IMR-90 (cell line): ENCODE data around the gene ASXL1. TPM values are rescaled to one million over a fixed set of nuclear protein-coding genes. Genes with fewer than 3 reads are reported as not detected.

Source experiments
- ATAC-seq: fragments of 200-7000 bp; cut with Tn5 transposase; 2 replicates; pipeline ENCODE4 v1.9.1; 2020; ENCODE audit warnings: low read depth, mild to moderate bottlenecking, moderate library complexity
- BruUV-seq: library from RNA; stranded (reverse); fragments of 400-500 nt; replicated peaks from 2 replicates; lab custom pipeline; 2021; lab: Mats Ljungman, UMichigan
- CTCF ChIA-PET: fragments of 300-600 bp; formaldehyde crosslinking; extraction: SDS; loops from one replicate; lab custom pipeline; 2021; ENCODE audit warnings: antibody characterized with exemption; lab: Yijun Ruan, JAX
- POLR2A ChIA-PET: fragments of 300-600 bp; sonication (Branson Sonifier 250); formaldehyde crosslinking; loops from one replicate; lab custom pipeline; 2022; ENCODE audit warnings: antibody characterized with exemption; ENCODE audit not compliant: unreplicated experiment; lab: Charles Lee
- DNase-seq: peaks from one replicate; pipeline ENCODE4 v3.0.0; 2013
- H2AFZ ChIP-seq: replicated peaks from 2 replicates; pipeline ENCODE3; 2013; ENCODE audit warnings: low read length, mild to moderate bottlenecking; ENCODE audit not compliant: poor library complexity
- H2AK5ac ChIP-seq: 2 replicates; pipeline ENCODE4 v1.6.1; 2013; ENCODE audit warnings: low read depth, low read length, inconsistent platforms
- H2AK9ac ChIP-seq: replicated peaks from 2 replicates; pipeline ENCODE3; 2013; ENCODE audit warnings: mild to moderate bottlenecking, low read depth, low read length, moderate library complexity; ENCODE audit not compliant: poor library complexity
- H2BK120ac ChIP-seq: 2 replicates; pipeline ENCODE4 v1.6.1; 2013; ENCODE audit warnings: low read depth, low read length, inconsistent platforms
- H2BK15ac ChIP-seq: 3 replicates; pipeline ENCODE4 v1.6.1; 2013; ENCODE audit warnings: low read depth, low read length, inconsistent platforms
- H2BK20ac ChIP-seq: 2 replicates; pipeline ENCODE4 v1.6.1; 2013; ENCODE audit warnings: low read depth, mild to moderate bottlenecking, inconsistent platforms, low read length, moderate library complexity
- H2BK5ac ChIP-seq: 2 replicates; pipeline ENCODE4 v1.6.1; 2013; ENCODE audit warnings: mild to moderate bottlenecking, low read depth, low read length, inconsistent platforms; ENCODE audit not compliant: poor library complexity, severe bottlenecking
- H3K14ac ChIP-seq: replicated peaks from 2 replicates; pipeline ENCODE4 v1.6.1; 2013; ENCODE audit warnings: low read depth, low read length, inconsistent platforms
- H3K18ac ChIP-seq: 2 replicates; pipeline ENCODE4 v1.6.1; 2013; ENCODE audit warnings: low read depth, low read length, control low read depth
- H3K23ac ChIP-seq: 2 replicates; pipeline ENCODE4 v1.6.1; 2013; ENCODE audit warnings: low read depth, low read length, inconsistent platforms
- H3K27ac ChIP-seq: 2 replicates; pipeline ENCODE4 v1.5.1; 2013; ENCODE audit warnings: mild to moderate bottlenecking, control low read depth, low read length; ENCODE audit not compliant: insufficient read depth
- H3K27me3 ChIP-seq: 2 replicates; pipeline ENCODE4 v1.6.1; 2013; ENCODE audit warnings: low read length; ENCODE audit not compliant: control insufficient read depth, insufficient read depth
- H3K36me3 ChIP-seq: 2 replicates; pipeline ENCODE4 v1.6.1; 2013; ENCODE audit warnings: low read length, mixed read lengths; ENCODE audit not compliant: control insufficient read depth, insufficient read depth
- H3K4ac ChIP-seq: 2 replicates; pipeline ENCODE4 v1.6.1; 2013; ENCODE audit warnings: low read depth, low read length, inconsistent platforms
- H3K4me1 ChIP-seq: 2 replicates; pipeline ENCODE4 v1.6.1; 2013; ENCODE audit warnings: low read length, mixed read lengths; ENCODE audit not compliant: control insufficient read depth, insufficient read depth
- H3K4me2 ChIP-seq: 2 replicates; pipeline ENCODE4 v1.6.1; 2013; ENCODE audit warnings: low read depth, mild to moderate bottlenecking, control low read depth, low read length, moderate library complexity
- H3K4me3 ChIP-seq: 2 replicates; pipeline ENCODE4 v1.5.1; 2013; ENCODE audit warnings: low read depth, mild to moderate bottlenecking, control low read depth, low read length, moderate library complexity; ENCODE audit not compliant: insufficient read depth
- H3K56ac ChIP-seq: 2 replicates; pipeline ENCODE4 v1.6.1; 2013; ENCODE audit warnings: low read length, inconsistent platforms; ENCODE audit not compliant: insufficient read depth; ENCODE audit errors: extremely low read depth
- H3K79me1 ChIP-seq, 2 experiments: 2 replicates each; pipeline ENCODE4 v1.6.1; 2013; ENCODE audit warnings: low read length in 2 of 2, inconsistent platforms in 1 of 2, low read depth in 1 of 2
- H3K9ac ChIP-seq: 2 replicates; pipeline ENCODE4 v1.6.1; 2013; ENCODE audit warnings: low read depth, low read length, control low read depth
- H3K9me1 ChIP-seq: 2 replicates; pipeline ENCODE4 v1.6.1; 2013; ENCODE audit warnings: low read length, inconsistent platforms; ENCODE audit not compliant: insufficient read depth
- H3K9me3 ChIP-seq: 2 replicates; pipeline ENCODE4 v1.6.1; 2013; ENCODE audit warnings: low read length; ENCODE audit not compliant: control insufficient read depth, insufficient read depth
- H4K20me1 ChIP-seq: 2 replicates; pipeline ENCODE4 v1.6.1; 2013; ENCODE audit warnings: low read length, inconsistent platforms; ENCODE audit not compliant: insufficient read depth
- H4K5ac ChIP-seq: 2 replicates; pipeline ENCODE4 v1.6.1; 2013; ENCODE audit warnings: mild to moderate bottlenecking, low read depth, low read length, control low read depth
- H4K8ac ChIP-seq, 2 experiments: 2 replicates each; pipeline ENCODE4 v1.6.1; 2013; ENCODE audit warnings: low read depth in 2 of 2, low read length in 2 of 2, control low read depth in 1 of 2, inconsistent platforms in 1 of 2
- H4K91ac ChIP-seq: 2 replicates; pipeline ENCODE4 v1.6.1; 2013; ENCODE audit warnings: low read depth, low read length, inconsistent platforms; ENCODE audit not compliant: insufficient read depth
- CTCF ChIP-seq: conservative IDR thresholded peaks from 2 replicates; pipeline ENCODE4 v1.5.1; 2012; ENCODE audit warnings: mild to moderate bottlenecking, low read depth, low read length, improper control_type of control experiment
- MAZ ChIP-seq: IDR thresholded peaks from 2 replicates; pipeline ENCODE4 v1.6.1; 2012; ENCODE audit warnings: low read depth, mild to moderate bottlenecking, low read length, improper control_type of control experiment, moderate library complexity, borderline replicate concordance
- WGBS, 2 experiments: methylation state at CpG; one replicate each; pipeline versions ENCODE4 v1.1.5 to v1.1.7; 2013; ENCODE audit warnings: missing lambda C conversion rate in 2 of 2; ENCODE audit not compliant: insufficient read length in 1 of 2; ENCODE audit errors: extremely low coverage in 2 of 2; 5-methylcytosine and 5-hydroxymethylcytosine counted together
- dilution Hi-C: fragments of 300-500 bp; cut with HindIII; formaldehyde crosslinking; loops from one replicate; pipeline ENCODE4 v1.14.3; 2018; ENCODE audit warnings: low sequenced_read_pairs; ENCODE audit not compliant: unreplicated experiment
- in situ Hi-C: fragments of 300-500 bp; cut with MboI; formaldehyde crosslinking; loops from 3 replicates; pipeline ENCODE4 v1.14.3; 2019; ENCODE audit warnings: low sequenced_read_pairs, inconsistent platforms, mixed read lengths
- intact Hi-C: fragments of 100-400 bp; cut with micrococcal nuclease; formaldehyde crosslinking; loops from 2 replicates; pipeline ENCODE4 v1.10.0; 2022
- polyA plus RNA-seq, 3 experiments: library from polyadenylated mRNA; depleted of rRNA; stranded (reverse); fragments of >200 nt; gene quantifications; 2 replicates each; pipeline ENCODE4 v1.2.3, GENCODE V29; 2012; ENCODE audit warnings: low replicate concordance in 1 of 3
- total RNA-seq: library from RNA; depleted of rRNA; stranded (reverse); fragments of >200 nt; gene quantifications from 2 replicates; pipeline ENCODE4 v1.2.3, GENCODE V29; 2012

The ASXL1 gene
- total and polyA plus RNA-seq, 2 of the 4 experiments (the other 2 are of a cell fraction) = 29.9 to 37.1 TPM

GRCh38 chr20:32470940-32471339, 112.8 kb downstream of the ASXL1 start:
- peak overlapping the region; percentile 32; the same call in 1 of the 2 replicates for H4K91ac ChIP-seq
- ChIA-PET POLR2A (no interaction called here), CTCF (no interaction called here)
- no peak overlapping the region for H2BK15ac ChIP-seq
- TF ChIP-seq CTCF (no peak), MAZ (no peak)
- H2BK120ac ChIP-seq = no peak overlapping the region
- peaks cover 11% of the 10 kb centered on the region; the same call in 1 of the 2 replicates for H3K36me3 ChIP-seq
- no TSS peak for BruUV-seq
- peak overlapping the region; percentile 1; the same call in 1 of the 2 replicates for H3K14ac ChIP-seq
- no peak overlapping the region for H3K4me2 ChIP-seq
- H3K4ac ChIP-seq = peak overlapping the region; percentile 78
- peak overlapping the region; percentile 8 for H2BK5ac ChIP-seq
- H3K23ac ChIP-seq = peak overlapping the region; percentile 89; the same call in 1 of the 2 replicates
- no peak overlapping the region for H2AFZ ChIP-seq
- H3K4me1 ChIP-seq = peaks cover 33% of the 10 kb centered on the region
- peak overlapping the region; percentile 66; the same call in 1 of the 2 replicates for H2AK5ac ChIP-seq
- 70% methylated on average over 5 of the region's 9 CpGs; no CpG with 5 or more reads in 1 of the 2 experiments for WGBS, 2 experiments
- H3K4me3 ChIP-seq = no peak overlapping the region
- peak overlapping the region in 1 of 2 experiments; percentile 14; a peak in 2 of 4 replicates for H4K8ac ChIP-seq
- in situ Hi-C loops (no loop called here), intact Hi-C loops (no loop called here), dilution Hi-C loops (no loop called here)
- no peaks in the 10 kb centered on the region; the same call in none of the 2 replicates for H4K20me1 ChIP-seq
- H3K9me3 ChIP-seq = no peaks in the 10 kb centered on the region
- peak overlapping the region; percentile 3; the same call in 1 of the 2 replicates for H3K27ac ChIP-seq
- H3K27me3 ChIP-seq = no peaks in the 10 kb centered on the region
- H3K9ac ChIP-seq = no peak overlapping the region
- H2BK20ac ChIP-seq = no peak overlapping the region
- no peak overlapping the region for H3K18ac ChIP-seq
- peaks cover 11 to 90% of the 10 kb centered on the region in 2 experiments; a peak in 3 of 4 replicates for H3K79me1 ChIP-seq
- DNase-seq (no peak), ATAC-seq (no peak)
- H4K5ac ChIP-seq = no peak overlapping the region
- H3K56ac ChIP-seq = no peak overlapping the region
- peaks cover 23% of the 10 kb centered on the region for H3K9me1 ChIP-seq
- H2AK9ac ChIP-seq = no peak overlapping the region
